ENCODE data around the gene REXO4. TPM values are rescaled to one million over a fixed set of nuclear protein-coding genes. Genes with fewer than 3 reads are reported as not detected.
A peak's percentile ranks its signal among the peaks of the same experiment; 100 is the strongest.

Gene REXO4
- total RNA-seq, 1 donor from 2014 or later = 17.9 TPM

- Histone ChIP-seq H3K4me3 (no peak overlapping the region), H3K4me2 (no peak overlapping the region), H3K4me1 (no peaks in the 10 kb centered on the region), H3K79me2 (ENCODE audit: low read depth) (no peaks in the 10 kb centered on the region), H3K27me3 (no peaks in the 10 kb centered on the region), H3F3A (ENCODE audit: low read depth) (no peaks in the 10 kb centered on the region), H3K36me3 (no peaks in the 10 kb centered on the region), H3K9ac (no peak overlapping the region), H4K20me1 (ENCODE audit: low read depth) (no peaks in the 10 kb centered on the region), H3K27ac (no peak overlapping the region), H2AFZ (replicated peaks) (no peak overlapping the region), H3K9me3 (ENCODE audit: low read depth) (no peaks in the 10 kb centered on the region)
- no peak overlapping the region for H3K27ac Mint-ChIP-seq
- TF ChIP-seq CTCF (IDR thresholded peaks at IDR 0.05) = no peak
- no peak for TF ChIP-seq EZH2 (IDR thresholded peaks at IDR 0.05)
- no peak for DNase-seq (ENCODE audit: low spot score)
- H3K36me3 Mint-ChIP-seq = no peaks in the 10 kb centered on the region
- H3K4me3 Mint-ChIP-seq = no peak overlapping the region
- H3K4me1 Mint-ChIP-seq = peaks cover 2% of the 10 kb centered on the region
- peaks cover 7% of the 10 kb centered on the region for H3K27me3 Mint-ChIP-seq (ENCODE audit: insufficient read depth, low read depth)
- no peaks in the 10 kb centered on the region for H3K9me3 Mint-ChIP-seq
Observed at GRCh38 chr9:133443982-133444381, 26.2 kb upstream of the REXO4 start.

- no peak overlapping the region for H3K27ac Mint-ChIP-seq
- Histone ChIP-seq H3K79me2 (ENCODE audit: low read depth) (no peaks in the 10 kb centered on the region), H3K9ac (no peak overlapping the region), H4K20me1 (ENCODE audit: low read depth) (no peaks in the 10 kb centered on the region), H3K4me1 (no peaks in the 10 kb centered on the region), H3K4me3 (no peak overlapping the region), H3F3A (ENCODE audit: low read depth) (no peaks in the 10 kb centered on the region), H3K9me3 (ENCODE audit: low read depth) (no peaks in the 10 kb centered on the region), H3K36me3 (no peaks in the 10 kb centered on the region), H2AFZ (replicated peaks) (no peak overlapping the region), H3K27ac (no peak overlapping the region), H3K27me3 (no peaks in the 10 kb centered on the region), H3K4me2 (no peak overlapping the region)
- no peaks in the 10 kb centered on the region for H3K36me3 Mint-ChIP-seq
- no peak for TF ChIP-seq EZH2phosphoT487 (IDR thresholded peaks at IDR 0.05)
- TF ChIP-seq EZH2 (IDR thresholded peaks at IDR 0.05) = no peak
- no peak for TF ChIP-seq CTCF (IDR thresholded peaks at IDR 0.05)
- DNase-seq (ENCODE audit: low spot score) = no peak
- peaks cover 2% of the 10 kb centered on the region for H3K4me1 Mint-ChIP-seq
- H3K27me3 Mint-ChIP-seq (ENCODE audit: insufficient read depth, low read depth) = peaks cover 6% of the 10 kb centered on the region
- no peaks in the 10 kb centered on the region for H3K9me3 Mint-ChIP-seq
- no peak overlapping the region for H3K4me3 Mint-ChIP-seq
Observed at GRCh38 chr9:133443248-133443647, 25.4 kb upstream of the REXO4 start.

- Histone ChIP-seq H3K4me1 (no peaks in the 10 kb centered on the region), H3F3A (ENCODE audit: low read depth) (no peaks in the 10 kb centered on the region), H3K9me3 (ENCODE audit: low read depth) (no peaks in the 10 kb centered on the region), H3K9ac (no peak overlapping the region), H3K4me3 (no peak overlapping the region), H3K27me3 (no peaks in the 10 kb centered on the region), H4K20me1 (ENCODE audit: low read depth) (no peaks in the 10 kb centered on the region), H3K4me2 (no peak overlapping the region), H2AFZ (replicated peaks) (no peak overlapping the region), H3K27ac (no peak overlapping the region), H3K36me3 (no peaks in the 10 kb centered on the region), H3K79me2 (ENCODE audit: low read depth) (no peaks in the 10 kb centered on the region)
- TF ChIP-seq CTCF (IDR thresholded peaks at IDR 0.05) = no peak
- Mint-ChIP-seq H3K27ac (no peak overlapping the region), H3K27me3 (ENCODE audit: insufficient read depth, low read depth) (peaks cover 2% of the 10 kb centered on the region), H3K4me3 (no peak overlapping the region), H3K4me1 (peaks cover 2% of the 10 kb centered on the region), H3K36me3 (no peaks in the 10 kb centered on the region), H3K9me3 (no peaks in the 10 kb centered on the region)
- no peak for DNase-seq (ENCODE audit: low spot score)
Observed at GRCh38 chr9:133441571-133441970, 23.8 kb upstream of the REXO4 start.

GRCh38 chr9:133440874-133441273, 23.1 kb upstream of the REXO4 start:
- no peak for DNase-seq (ENCODE audit: low spot score)
- no peak overlapping the region for H3K9ac ChIP-seq
- Mint-ChIP-seq H3K4me1 (peaks cover 2% of the 10 kb centered on the region), H3K27ac (peak overlapping the region; percentile 21), H3K36me3 (no peaks in the 10 kb centered on the region), H3K27me3 (ENCODE audit: insufficient read depth, low read depth) (peaks cover 2% of the 10 kb centered on the region), H3K9me3 (no peaks in the 10 kb centered on the region), H3K4me3 (no peak overlapping the region)
- H3K4me2 ChIP-seq = no peak overlapping the region
- no peak overlapping the region for H3K4me3 ChIP-seq
- H3K27ac ChIP-seq = no peak overlapping the region
- H3K79me2 ChIP-seq (ENCODE audit: low read depth) = no peaks in the 10 kb centered on the region
- H3K4me1 ChIP-seq = no peaks in the 10 kb centered on the region
- H3K9me3 ChIP-seq (ENCODE audit: low read depth) = no peaks in the 10 kb centered on the region
- no peaks in the 10 kb centered on the region for H3F3A ChIP-seq (ENCODE audit: low read depth)
- H4K20me1 ChIP-seq (ENCODE audit: low read depth) = no peaks in the 10 kb centered on the region
- no peaks in the 10 kb centered on the region for H3K27me3 ChIP-seq
- H2AFZ ChIP-seq (replicated peaks) = no peak overlapping the region
- no peak for TF ChIP-seq EZH2 (IDR thresholded peaks at IDR 0.05)
- TF ChIP-seq CTCF (IDR thresholded peaks at IDR 0.05) = no peak
- TF ChIP-seq EZH2phosphoT487 (IDR thresholded peaks at IDR 0.05) = no peak
- no peaks in the 10 kb centered on the region for H3K36me3 ChIP-seq

Measured in neural progenitor cell (in vitro differentiated cells).